ENCODE data around the gene GPR171.
"Not testable (repeated sequence)": the region's sequence is repeated elsewhere in the genome, so short reads cannot be mapped to it uniquely, and the experiment has no call there.

GPR171 gene, protein sequence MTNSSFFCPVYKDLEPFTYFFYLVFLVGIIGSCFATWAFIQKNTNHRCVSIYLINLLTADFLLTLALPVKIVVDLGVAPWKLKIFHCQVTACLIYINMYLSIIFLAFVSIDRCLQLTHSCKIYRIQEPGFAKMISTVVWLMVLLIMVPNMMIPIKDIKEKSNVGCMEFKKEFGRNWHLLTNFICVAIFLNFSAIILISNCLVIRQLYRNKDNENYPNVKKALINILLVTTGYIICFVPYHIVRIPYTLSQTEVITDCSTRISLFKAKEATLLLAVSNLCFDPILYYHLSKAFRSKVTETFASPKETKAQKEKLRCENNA

DNA sequence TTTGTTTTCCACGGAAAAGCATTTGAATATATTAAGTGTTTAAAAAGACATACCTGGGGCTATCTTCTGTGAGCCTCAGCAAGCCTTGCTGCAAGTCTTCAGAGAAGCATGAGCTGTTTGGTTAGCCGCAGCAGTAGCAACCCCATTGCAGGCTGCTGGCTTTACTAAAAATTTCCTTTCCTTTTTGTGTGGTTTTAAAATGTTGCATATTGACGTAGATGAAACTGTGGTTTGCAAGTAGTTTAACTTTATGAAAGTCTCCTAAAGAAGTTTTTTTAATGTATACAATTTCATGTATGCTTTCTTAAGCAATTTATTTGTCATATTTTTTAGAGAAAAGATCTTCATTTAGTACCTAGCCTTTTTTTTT, at the start of gene GPR171:
Gene GPR171 (minus strand): TSS at position 166 of the 370 bp plus-strand sequence. CDS start 3,830 bp downstream, outside the sequence.
- no peak for DNase-seq (ENCODE audit: low spot score)

DNA sequence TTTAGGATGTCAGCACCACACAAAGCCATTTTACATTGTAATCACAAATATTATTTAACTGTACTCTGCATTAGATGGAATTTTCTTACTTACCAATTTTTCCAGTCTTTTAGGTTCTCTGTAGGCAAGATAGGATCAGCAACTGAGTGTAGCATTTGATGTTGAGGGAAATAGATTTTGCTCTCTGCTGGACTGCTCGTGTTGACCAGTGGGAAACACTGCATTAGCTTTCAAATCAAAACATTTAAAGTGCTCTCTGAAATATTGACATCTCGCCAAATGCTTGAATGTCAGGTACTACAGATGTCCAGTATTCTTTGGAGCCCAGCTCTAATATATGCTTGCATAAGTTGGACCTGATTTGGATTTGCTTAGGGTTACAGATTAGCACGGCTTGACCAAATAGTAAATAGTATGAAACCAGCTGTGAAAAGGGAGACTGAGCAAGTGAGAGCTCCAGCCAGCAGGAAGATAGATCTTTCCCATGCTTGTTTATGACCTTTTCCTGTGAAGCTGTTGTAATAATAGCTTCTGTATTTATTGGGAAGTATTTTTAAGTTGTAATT, 45.8 kb upstream of the GPR171 start:
- DNase-seq (ENCODE audit: low spot score) = no peak

DNA sequence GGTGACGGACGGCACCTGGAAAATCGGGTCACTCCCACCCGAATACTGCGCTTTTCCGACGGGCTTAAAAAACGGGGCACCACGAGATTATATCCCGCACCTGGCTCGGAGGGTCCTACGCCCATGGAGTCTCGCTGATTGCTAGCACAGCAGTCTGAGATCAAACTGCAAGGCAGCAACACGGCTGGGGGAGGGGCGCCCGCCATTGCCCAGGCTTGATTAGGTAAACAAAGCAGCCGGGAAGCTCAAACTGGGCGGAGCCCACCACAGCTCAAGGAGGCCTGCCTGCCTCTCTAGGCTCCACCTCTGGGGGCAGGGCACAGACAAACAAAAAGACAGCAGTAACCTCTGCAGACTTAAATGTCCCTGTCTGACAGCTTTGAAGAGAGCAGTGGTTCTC, 39.0 kb upstream of the GPR171 start:
- not testable (repeated sequence) for DNase-seq (ENCODE audit: low spot score)

DNA sequence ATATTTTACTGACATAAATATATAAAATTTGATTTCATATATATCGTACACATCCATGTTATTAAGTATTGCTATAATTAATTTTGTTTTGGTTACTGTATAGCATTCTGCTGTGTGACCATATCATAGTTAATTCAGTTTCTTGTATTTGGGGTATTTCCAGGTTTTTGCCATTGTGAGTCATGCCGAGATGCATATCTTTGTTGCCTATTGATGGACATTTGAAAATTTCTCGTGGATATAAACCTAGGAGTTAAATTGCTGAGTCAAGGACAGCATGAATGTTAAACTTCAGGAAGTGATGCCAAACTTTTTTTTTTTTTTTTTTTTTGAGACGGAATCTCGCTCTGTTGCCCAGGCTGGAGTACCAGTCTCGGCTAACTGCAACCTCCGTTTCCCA, 33.7 kb upstream of the GPR171 start:
- DNase-seq (ENCODE audit: low spot score) = no peak

GRCh38 chr3:151236316-151236715, 33.3 kb upstream of the GPR171 start:
- no peak for DNase-seq (ENCODE audit: low spot score)

GRCh38 chr3:151234825-151235224, 31.8 kb upstream of the GPR171 start:
- no peak for DNase-seq (ENCODE audit: low spot score)

DNA sequence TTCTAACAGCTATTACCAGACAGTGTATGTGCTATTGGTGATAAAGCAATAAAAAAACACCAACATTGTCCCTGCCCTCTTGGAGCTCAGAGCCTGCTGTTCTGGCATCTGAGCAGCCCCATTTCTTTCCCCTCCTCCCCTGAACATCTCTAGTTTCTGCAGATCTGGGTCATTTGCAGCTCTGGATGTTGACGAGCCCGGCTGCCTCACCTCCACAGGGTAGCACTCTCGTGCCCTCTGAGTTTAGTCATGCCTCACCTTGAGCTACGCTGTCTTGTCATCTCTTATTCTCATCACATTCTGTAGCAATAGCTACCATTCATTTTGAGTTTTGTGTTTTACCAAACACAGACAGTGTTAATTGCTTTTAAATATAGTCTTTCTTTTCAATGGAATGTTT, 30.0 kb upstream of the GPR171 start:
- no peak for DNase-seq (ENCODE audit: low spot score)

DNA sequence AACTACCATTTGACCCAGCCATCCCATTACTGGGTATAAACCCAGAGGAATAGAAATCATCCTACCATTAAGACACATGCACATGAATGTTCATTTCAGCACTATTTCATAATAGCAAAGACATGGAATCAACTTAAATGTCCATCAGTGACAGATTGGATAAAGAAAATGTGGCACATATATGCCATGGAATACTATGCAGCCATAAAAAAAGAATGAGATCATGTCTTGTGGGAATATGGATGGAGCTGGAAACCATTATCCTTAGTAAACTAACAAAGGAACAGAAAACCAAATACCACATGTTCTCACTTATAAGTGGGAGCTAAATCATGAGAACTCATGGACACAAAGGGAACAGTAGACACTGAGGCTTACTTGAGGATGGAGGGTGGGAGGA, 29.4 kb upstream of the GPR171 start:
- not testable (repeated sequence) for DNase-seq (ENCODE audit: low spot score)

GRCh38 chr3:151230646-151231045, 27.6 kb upstream of the GPR171 start:
- no peak for DNase-seq (ENCODE audit: low spot score)

DNA sequence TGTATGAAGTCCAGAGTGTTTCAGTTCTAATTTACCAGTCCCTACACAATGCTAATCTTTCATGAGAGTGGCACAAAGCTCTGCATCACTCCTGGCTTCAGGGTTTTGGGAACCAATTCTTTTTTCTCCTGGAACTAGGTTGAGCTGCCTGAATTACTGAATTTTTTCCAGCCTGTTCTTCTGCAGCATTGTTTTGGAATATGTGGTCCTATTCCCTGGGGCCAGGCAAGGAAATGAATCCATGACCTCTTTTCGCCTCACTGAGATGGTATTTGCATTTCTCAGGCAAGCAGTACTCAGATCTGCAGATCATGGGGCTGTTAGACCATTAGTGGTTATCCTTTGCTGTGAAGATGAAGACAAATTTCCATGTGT, 25.6 kb upstream of the GPR171 start:
- DNase-seq (ENCODE audit: low spot score) = no peak

- DNase-seq (ENCODE audit: low spot score) = peak; percentile 67
These were observed 25.0 kb upstream of the GPR171 start for GRCh38 chr3:151227807-151228665.

DNA sequence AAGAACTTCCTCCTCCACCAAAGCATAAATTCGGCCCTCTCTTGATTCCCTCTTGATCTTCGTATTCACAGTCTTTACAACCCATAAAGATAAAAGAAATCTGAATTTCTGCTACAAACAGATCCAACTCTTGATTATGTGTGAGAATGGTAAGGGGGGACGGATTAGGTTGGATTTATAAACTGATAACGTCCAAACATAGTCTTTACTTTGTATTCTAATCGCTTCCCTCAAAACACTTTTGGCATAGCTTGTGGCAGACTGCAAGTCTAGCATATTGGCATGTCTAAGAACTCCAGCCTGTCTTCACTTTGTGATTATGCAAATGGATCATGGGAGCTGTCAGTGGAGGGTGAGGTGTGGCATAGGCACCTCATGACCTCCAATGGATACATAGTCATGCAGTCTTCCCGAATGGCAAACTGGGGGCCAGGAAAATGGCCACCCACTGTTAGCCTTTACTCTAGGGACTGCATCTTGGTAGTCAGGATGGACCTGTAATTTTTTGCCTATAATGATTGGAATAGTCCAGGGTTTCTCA, 24.3 kb upstream of the GPR171 start:
- DNase-seq (ENCODE audit: low spot score) = no peak

- no peak for DNase-seq (ENCODE audit: low spot score)
These were observed 23.8 kb upstream of the GPR171 start for GRCh38 chr3:151226825-151227224.

DNA sequence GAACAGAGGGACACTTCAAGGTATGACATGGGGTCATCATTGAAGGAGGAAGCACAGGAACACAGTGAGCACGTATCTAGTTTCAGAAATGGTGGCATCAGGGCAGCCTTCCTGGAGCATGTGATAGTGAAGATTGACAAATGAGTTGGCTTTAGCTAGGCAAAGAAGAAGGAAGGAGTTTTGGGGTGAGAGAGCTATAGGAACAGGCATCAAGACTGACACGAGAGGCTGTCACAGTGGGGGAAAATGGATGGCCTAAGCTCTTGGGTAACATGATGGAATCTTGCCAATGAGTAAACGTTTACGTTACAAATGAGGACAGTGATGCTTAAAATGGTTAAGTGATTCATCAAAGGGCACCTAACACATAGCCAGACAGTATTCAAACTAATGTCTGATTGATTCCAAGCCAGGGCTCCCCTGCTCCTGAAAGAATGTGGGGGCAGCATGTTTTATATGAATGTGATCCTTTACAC, 23.1 kb upstream of the GPR171 start:
- DNase-seq (ENCODE audit: low spot score) = no peak

DNA sequence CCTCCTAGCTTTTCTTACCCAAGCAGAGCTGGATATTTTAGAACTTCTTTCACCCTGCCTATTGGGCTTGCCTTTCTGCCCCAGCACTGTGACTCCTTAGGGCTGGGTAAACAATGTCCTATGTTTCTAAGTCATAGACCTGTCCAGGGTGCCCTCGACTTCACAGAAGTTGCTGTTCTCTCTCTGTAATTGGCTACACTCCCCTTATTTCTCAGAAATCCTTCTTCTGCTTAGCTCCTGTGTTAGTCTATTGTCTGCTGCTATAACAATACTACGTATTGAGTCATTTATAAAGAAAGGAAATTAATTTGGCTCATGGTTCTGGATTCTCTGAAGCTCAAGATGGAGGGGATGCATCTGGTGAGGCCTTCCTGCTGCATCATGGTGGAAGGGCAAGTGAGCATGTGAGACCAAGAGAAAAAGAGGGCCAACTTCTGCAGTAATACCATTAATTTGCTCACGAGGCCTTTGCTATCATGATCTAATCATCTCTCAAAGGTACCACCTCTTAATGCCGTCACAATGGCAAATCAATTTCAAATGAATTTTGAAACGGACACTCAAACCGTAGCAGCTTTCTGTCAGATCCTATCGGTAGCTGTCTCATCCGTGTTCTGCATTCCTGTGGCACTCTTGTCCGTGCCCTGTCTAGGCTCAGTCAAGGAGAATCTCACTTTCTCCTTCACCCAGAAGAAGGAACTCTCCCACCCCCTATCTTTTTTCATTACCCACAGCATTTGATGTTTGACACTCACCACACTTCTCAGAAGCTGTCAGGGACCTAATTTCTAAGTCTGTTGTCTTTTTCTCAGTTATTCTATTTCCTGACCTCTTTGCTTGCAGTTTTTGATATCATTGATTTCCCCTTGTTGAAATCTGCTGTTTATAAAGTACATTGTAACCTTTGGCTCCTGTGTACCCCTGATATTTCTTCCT, 22.3 kb upstream of the GPR171 start:
- DNase-seq (ENCODE audit: low spot score) = no peak

GRCh38 chr3:151224268-151224866, 21.4 kb upstream of the GPR171 start:
- no peak for DNase-seq (ENCODE audit: low spot score)

DNA sequence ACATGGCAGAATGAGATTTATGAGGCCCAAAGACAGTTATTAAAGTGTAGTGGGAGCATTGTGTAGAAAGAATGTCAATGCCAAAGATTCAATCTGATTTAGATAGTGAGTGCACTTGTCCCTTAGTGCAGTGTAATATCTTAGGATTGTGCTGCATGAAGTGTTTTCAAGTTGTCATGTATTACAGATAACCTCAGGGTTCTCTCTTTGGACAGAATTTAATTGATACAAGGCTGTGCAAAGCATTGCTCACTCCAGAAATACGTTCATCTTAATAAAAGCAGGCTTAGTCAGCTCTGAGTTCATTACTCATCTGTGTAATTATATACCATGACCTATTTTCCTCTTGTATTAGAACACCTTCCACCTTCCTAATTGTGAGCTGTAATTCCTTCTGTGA, 16.0 kb upstream of the GPR171 start:
- DNase-seq (ENCODE audit: low spot score) = no peak

- DNase-seq (ENCODE audit: low spot score) = no peak
These were observed 15.1 kb upstream of the GPR171 start for GRCh38 chr3:151218136-151218535.

GRCh38 chr3:151216641-151217607, 13.9 kb upstream of the GPR171 start:
- DNase-seq (ENCODE audit: low spot score) = no peak

DNA sequence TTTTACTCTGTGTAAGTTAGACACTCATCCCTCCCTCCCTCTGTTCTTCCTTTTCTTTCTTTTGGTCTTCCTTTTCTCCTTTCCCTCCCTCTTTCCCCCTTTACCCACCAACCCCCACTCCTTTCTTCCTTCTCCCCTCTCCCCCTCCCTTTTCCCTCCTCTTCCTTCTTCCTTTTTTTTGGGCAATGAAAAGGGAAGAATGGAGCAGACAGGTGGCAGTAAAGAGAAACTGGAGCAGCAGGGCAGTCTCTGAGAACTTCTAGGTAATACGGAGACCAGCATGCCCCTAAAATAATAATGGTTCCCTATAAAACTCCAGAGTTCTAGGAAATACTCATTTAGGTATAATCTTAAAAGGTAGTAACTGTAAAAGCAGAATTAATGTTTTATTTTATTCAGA, 11.4 kb upstream of the GPR171 start:
- DNase-seq (ENCODE audit: low spot score) = no peak

All from hematopoietic multipotent progenitor cell treated with erythropoietin and hydrocortisone succinate and interleukin-3 and kit ligand, for 17 days (in vitro differentiated cells).